ENCODE results near the gene HOMER3. TPM values are rescaled to one million over a fixed set of nuclear protein-coding genes. Genes with fewer than 3 reads are reported as not detected.

The HOMER3 gene
- total and polyA plus RNA-seq, 2 of the 13 experiments (the other 11 are each of a cell fraction or from before 2014, with no cell fraction given): 21.3 to 27.3 TPM

DNA sequence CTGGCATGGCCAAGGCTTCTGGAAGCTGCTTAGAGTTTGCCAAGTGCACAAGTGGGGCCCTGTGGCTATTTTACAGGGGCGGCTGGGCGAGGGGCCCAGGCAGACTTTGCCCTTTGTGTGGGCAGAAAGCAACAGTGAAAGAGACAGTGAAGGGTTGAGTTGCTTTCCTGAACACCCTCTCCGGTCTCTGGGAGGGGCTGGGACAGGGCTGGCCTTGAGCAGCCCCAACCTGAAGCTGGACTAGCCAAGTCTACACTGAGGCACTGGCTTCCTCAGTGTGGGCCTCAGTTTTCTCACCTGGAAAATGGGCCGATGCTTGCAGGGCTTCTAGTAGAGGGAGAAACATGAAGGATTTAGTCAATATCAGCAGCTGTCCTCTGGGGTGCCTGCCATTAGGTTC lies 2.4 kb upstream of the HOMER3 start (continued):
- TF ChIP-seq, protein P1, sequence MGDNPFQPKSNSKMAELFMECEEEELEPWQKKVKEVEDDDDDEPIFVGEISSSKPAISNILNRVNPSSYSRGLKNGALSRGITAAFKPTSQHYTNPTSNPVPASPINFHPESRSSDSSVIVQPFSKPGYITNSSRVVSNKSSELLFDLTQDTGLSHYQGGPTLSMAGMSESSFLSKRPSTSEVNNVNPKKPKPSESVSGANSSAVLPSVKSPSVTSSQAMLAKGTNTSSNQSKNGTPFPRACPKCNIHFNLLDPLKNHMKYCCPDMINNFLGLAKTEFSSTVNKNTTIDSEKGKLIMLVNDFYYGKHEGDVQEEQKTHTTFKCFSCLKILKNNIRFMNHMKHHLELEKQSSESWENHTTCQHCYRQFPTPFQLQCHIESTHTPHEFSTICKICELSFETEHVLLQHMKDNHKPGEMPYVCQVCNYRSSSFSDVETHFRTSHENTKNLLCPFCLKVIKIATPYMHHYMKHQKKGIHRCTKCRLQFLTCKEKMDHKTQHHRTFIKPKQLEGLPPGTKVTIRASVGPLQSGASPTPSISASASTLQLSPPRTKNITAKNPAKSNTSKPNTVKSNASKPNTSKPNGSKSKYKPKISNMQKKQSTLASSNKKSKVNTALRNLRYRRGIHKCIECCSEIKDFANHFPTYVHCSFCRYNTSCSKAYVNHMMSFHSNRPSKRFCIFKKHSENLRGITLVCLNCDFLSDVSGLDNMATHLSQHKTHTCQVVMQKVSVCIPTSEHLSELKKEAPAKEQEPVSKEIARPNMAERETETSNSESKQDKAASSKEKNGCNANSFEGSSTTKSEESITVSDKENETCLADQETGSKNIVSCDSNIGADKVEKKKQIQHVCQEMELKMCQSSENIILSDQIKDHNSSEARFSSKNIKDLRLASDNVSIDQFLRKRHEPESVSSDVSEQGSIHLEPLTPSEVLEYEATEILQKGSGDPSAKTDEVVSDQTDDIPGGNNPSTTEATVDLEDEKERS (CRISPR knock-in tag; IDR thresholded peaks at IDR 0.05): no peak
- TF ChIP-seq ZNF329 (CRISPR knock-in tag; IDR thresholded peaks at IDR 0.05; ENCODE audit: low read depth) (peak; percentile 100), HOXA5 (CRISPR knock-in tag; IDR thresholded peaks at IDR 0.05) (no peak), PPARG (CRISPR knock-in tag; conservative IDR thresholded peaks at IDR 0.05) (no peak), JUN (CRISPR knock-in tag; IDR thresholded peaks at IDR 0.05) (no peak), KDM6A (CRISPR knock-in tag; IDR thresholded peaks at IDR 0.05; ENCODE audit: low read depth) (peak; percentile 79), ZFP36 (IDR thresholded peaks at IDR 0.05; ENCODE audit: borderline replicate concordance, low read depth, low read length, partially characterized antibody) (no peak), PHF5A (CRISPR knock-in tag; IDR thresholded peaks at IDR 0.05; ENCODE audit: low read depth, unreplicated experiment) (no peak), PHB2 (IDR thresholded peaks at IDR 0.05; ENCODE audit: partially characterized antibody) (no peak), KAT2B (IDR thresholded peaks at IDR 0.05; ENCODE audit: borderline replicate concordance, low read depth, low read length) (no peak), ISL2 (CRISPR knock-in tag; IDR thresholded peaks at IDR 0.05) (0 out of 2 replicates have a peak, but pooled peaks have one; percentile 16), ZNF569 (CRISPR knock-in tag; IDR thresholded peaks at IDR 0.05; ENCODE audit: borderline replicate concordance) (no peak), ZNF17 (CRISPR knock-in tag; IDR thresholded peaks at IDR 0.05) (no peak), HNF4G (IDR thresholded peaks at IDR 0.05; ENCODE audit: borderline replicate concordance, low read depth, low read length) (peak; percentile 71), HNF4G (CRISPR knock-in tag; IDR thresholded peaks at IDR 0.05; ENCODE audit: borderline replicate concordance, low read depth) (peak; percentile 52; the same call in 1 of the 2 replicates), ARNT2 (CRISPR knock-in tag; IDR thresholded peaks at IDR 0.05; ENCODE audit: low read depth) (no peak), CENPT (CRISPR knock-in tag; IDR thresholded peaks at IDR 0.05; ENCODE audit: low read depth) (no peak), SCMH1 (CRISPR knock-in tag; IDR thresholded peaks at IDR 0.05; ENCODE audit: borderline replicate concordance) (no peak), ZNF703 (CRISPR knock-in tag; IDR thresholded peaks at IDR 0.05; ENCODE audit: borderline replicate concordance) (no peak), ZC3H13 (CRISPR knock-in tag; IDR thresholded peaks at IDR 0.05) (no peak)
- TF ChIP-seq, protein P2, sequence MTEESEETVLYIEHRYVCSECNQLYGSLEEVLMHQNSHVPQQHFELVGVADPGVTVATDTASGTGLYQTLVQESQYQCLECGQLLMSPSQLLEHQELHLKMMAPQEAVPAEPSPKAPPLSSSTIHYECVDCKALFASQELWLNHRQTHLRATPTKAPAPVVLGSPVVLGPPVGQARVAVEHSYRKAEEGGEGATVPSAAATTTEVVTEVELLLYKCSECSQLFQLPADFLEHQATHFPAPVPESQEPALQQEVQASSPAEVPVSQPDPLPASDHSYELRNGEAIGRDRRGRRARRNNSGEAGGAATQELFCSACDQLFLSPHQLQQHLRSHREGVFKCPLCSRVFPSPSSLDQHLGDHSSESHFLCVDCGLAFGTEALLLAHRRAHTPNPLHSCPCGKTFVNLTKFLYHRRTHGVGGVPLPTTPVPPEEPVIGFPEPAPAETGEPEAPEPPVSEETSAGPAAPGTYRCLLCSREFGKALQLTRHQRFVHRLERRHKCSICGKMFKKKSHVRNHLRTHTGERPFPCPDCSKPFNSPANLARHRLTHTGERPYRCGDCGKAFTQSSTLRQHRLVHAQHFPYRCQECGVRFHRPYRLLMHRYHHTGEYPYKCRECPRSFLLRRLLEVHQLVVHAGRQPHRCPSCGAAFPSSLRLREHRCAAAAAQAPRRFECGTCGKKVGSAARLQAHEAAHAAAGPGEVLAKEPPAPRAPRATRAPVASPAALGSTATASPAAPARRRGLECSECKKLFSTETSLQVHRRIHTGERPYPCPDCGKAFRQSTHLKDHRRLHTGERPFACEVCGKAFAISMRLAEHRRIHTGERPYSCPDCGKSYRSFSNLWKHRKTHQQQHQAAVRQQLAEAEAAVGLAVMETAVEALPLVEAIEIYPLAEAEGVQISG (CRISPR knock-in tag; IDR thresholded peaks at IDR 0.05): peak; percentile 33; the same call in 1 of the 2 replicates
- TF ChIP-seq, protein P3, sequence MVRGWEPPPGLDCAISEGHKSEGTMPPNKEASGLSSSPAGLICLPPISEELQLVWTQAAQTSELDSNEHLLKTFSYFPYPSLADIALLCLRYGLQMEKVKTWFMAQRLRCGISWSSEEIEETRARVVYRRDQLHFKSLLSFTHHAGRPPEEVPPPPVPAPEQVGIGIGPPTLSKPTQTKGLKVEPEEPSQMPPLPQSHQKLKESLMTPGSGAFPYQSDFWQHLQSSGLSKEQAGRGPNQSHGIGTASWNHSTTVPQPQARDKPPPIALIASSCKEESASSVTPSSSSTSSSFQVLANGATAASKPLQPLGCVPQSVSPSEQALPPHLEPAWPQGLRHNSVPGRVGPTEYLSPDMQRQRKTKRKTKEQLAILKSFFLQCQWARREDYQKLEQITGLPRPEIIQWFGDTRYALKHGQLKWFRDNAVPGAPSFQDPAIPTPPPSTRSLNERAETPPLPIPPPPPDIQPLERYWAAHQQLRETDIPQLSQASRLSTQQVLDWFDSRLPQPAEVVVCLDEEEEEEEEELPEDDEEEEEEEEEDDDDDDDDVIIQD (CRISPR knock-in tag; IDR thresholded peaks at IDR 0.05; ENCODE audit: low read depth): no peak
- TF ChIP-seq, protein P4, sequence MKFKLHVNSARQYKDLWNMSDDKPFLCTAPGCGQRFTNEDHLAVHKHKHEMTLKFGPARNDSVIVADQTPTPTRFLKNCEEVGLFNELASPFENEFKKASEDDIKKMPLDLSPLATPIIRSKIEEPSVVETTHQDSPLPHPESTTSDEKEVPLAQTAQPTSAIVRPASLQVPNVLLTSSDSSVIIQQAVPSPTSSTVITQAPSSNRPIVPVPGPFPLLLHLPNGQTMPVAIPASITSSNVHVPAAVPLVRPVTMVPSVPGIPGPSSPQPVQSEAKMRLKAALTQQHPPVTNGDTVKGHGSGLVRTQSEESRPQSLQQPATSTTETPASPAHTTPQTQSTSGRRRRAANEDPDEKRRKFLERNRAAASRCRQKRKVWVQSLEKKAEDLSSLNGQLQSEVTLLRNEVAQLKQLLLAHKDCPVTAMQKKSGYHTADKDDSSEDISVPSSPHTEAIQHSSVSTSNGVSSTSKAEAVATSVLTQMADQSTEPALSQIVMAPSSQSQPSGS (CRISPR knock-in tag; IDR thresholded peaks at IDR 0.05): no peak
